Panc1 (cell line): ENCODE data around the gene NBEAL1. TPM values are rescaled to one million over a fixed set of nuclear protein-coding genes. Genes with fewer than 3 reads are reported as not detected.
"Not testable (repeated sequence)": the region's sequence is repeated elsewhere in the genome, so short reads cannot be mapped to it uniquely, and the experiment has no call there.

ENCODE experiments used
- ATAC-seq: fragments of 200-7000 bp; cut with Tn5 transposase; 2 replicates; pipeline ENCODE4 v1.9.1; 2020; ENCODE audit warnings: mild to moderate bottlenecking, moderate library complexity
- BruUV-seq: library from RNA; stranded (reverse); fragments of 400-500 nt; replicated peaks from 2 replicates; lab custom pipeline; 2021; lab: Mats Ljungman, UMichigan
- CTCF ChIA-PET: fragments of 300-600 bp; sonication (Branson Sonifier 250); formaldehyde crosslinking; loops from one replicate; lab custom pipeline; 2022; ENCODE audit warnings: antibody characterized with exemption; lab: Charles Lee
- POLR2A ChIA-PET: fragments of 300-600 bp; sonication (Branson Sonifier 250); formaldehyde crosslinking; loops from one replicate; lab custom pipeline; 2022; ENCODE audit warnings: antibody characterized with exemption; lab: Charles Lee
- DNase-seq: peaks from one replicate; pipeline ENCODE4 v3.0.0-alpha.2; 2010; ENCODE audit warnings: low read depth, low spot score
- H3K27ac ChIP-seq: 2 replicates; pipeline ENCODE4 v1.5.1; 2011; ENCODE audit warnings: mild to moderate bottlenecking, low read length, inconsistent platforms
- H3K27me3 ChIP-seq: fragments of 200-500 bp; sonication (Bioruptor generic); 2 replicates; pipeline ENCODE4 v1.6.0; 2014; ENCODE audit warnings: low read length, inconsistent platforms; ENCODE audit not compliant: control insufficient read depth, insufficient read depth
- H3K36me3 ChIP-seq: fragments of 200-500 bp; sonication (Bioruptor generic); 2 replicates; pipeline ENCODE4 v1.5.1; 2014; ENCODE audit warnings: inconsistent platforms, mild to moderate bottlenecking, low read length, moderate library complexity; ENCODE audit not compliant: control insufficient read depth, insufficient read depth
- H3K4me1 ChIP-seq: 2 replicates; pipeline ENCODE4 v1.5.1; 2011; ENCODE audit warnings: inconsistent platforms, mild to moderate bottlenecking, low read length, moderate library complexity; ENCODE audit not compliant: control insufficient read depth, insufficient read depth
- H3K4me3 ChIP-seq, 2 experiments: 2 replicates each; pipeline ENCODE4 v1.5.1; 2011 to 2012; ENCODE audit warnings: low read depth in 2 of 2, low read length in 2 of 2, mild to moderate bottlenecking in 2 of 2, inconsistent platforms in 1 of 2, moderate library complexity in 1 of 2
- H3K9me3 ChIP-seq: fragments of 200-500 bp; sonication (Bioruptor generic); 2 replicates; pipeline ENCODE4 v1.5.1; 2014; ENCODE audit warnings: low read depth, mild to moderate bottlenecking, inconsistent platforms, low read length, moderate library complexity; ENCODE audit not compliant: control insufficient read depth, insufficient read depth
- POLR2AphosphoS5 ChIP-seq: IDR thresholded peaks from 2 replicates; pipeline ENCODE4 v1.6.1; 2012; ENCODE audit warnings: mild to moderate bottlenecking, low read depth, low read length, moderate library complexity
- SIN3A ChIP-seq: IDR thresholded peaks from 2 replicates; pipeline ENCODE4 v1.6.1; 2012; ENCODE audit warnings: low read depth, mild to moderate bottlenecking, low read length, moderate library complexity, borderline replicate concordance; ENCODE audit not compliant: insufficient read depth
- TCF7L2 ChIP-seq: IDR thresholded peaks from 2 replicates; pipeline ENCODE4 v1.6.1; 2011; ENCODE audit warnings: mild to moderate bottlenecking, low read depth, low read length, inconsistent platforms
- in situ Hi-C: cut with HindIII; loops from 2 replicates; pipeline ENCODE4 v1.10.0; 2016; ENCODE audit warnings: low sequenced_read_pairs, low pct_unique_long_range_greater_than_20kb
- intact Hi-C: fragments of 100-400 bp; cut with micrococcal nuclease; formaldehyde crosslinking; loops from one replicate; pipeline ENCODE4 v1.10.0; 2022; ENCODE audit not compliant: unreplicated experiment
- total RNA-seq: library from RNA; stranded (reverse); gene quantifications from one replicate; pipeline ENCODE4 v1.2.1, GENCODE V29; 2021; ENCODE audit not compliant: unreplicated experiment
- TF ChIP-seq, protein P1 (sequence below), 2 experiments: IDR thresholded peaks; 2 replicates each; pipeline ENCODE4 v1.6.1; 2011 to 2012; ENCODE audit warnings: low read depth in 2 of 2, control low read depth in 1 of 2, low read length in 1 of 2, mild to moderate bottlenecking in 1 of 2, moderate library complexity in 1 of 2; ENCODE audit not compliant: insufficient read depth in 1 of 2
- TF ChIP-seq, protein P2 (sequence below): fragments of 450-650 bp; IDR thresholded peaks from 2 replicates; pipeline ENCODE4 v1.5.1; 2017; ENCODE audit warnings: mild to moderate bottlenecking

Gene NBEAL1
- total RNA-seq, 1 experiment from 2014 or later, result 26.1 TPM

DNA sequence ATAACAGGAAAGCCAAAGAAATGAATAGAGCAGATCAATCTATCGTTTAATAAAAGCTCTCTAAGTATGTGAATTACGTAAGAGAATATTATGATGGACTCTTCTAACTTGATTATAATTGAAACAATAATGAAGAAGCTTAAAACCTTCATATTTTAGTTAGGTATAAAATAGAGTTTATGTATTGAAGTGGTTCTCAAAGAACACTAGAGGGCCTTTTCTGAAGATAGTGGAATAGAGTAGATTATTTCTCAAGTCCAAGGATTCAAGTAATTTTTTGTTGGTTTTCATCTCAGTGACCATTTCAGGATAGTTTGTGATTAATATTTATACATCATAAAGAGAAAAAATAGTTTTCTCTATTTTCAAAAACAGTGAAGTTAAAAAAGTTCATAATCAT is 97.7 kb downstream of the NBEAL1 start:
- ChIA-PET CTCF (no interaction called here), POLR2A (no interaction called here)
- H3K4me1 ChIP-seq, result no peaks in the 10 kb centered on the region
- no peaks in the 10 kb centered on the region for H3K9me3 ChIP-seq
- DNase-seq, result no peak
- intact Hi-C loops, result no loop called here
- no peak overlapping the region for H3K4me3 ChIP-seq
- H3K27ac ChIP-seq, result no peak overlapping the region
- H3K36me3 ChIP-seq, result peaks cover 11% of the 10 kb centered on the region; the same call in 1 of the 2 replicates
- H3K27me3 ChIP-seq, result no peaks in the 10 kb centered on the region
- no peak for ATAC-seq
- in situ Hi-C loops, result no loop called here
- TF ChIP-seq, protein P1, sequence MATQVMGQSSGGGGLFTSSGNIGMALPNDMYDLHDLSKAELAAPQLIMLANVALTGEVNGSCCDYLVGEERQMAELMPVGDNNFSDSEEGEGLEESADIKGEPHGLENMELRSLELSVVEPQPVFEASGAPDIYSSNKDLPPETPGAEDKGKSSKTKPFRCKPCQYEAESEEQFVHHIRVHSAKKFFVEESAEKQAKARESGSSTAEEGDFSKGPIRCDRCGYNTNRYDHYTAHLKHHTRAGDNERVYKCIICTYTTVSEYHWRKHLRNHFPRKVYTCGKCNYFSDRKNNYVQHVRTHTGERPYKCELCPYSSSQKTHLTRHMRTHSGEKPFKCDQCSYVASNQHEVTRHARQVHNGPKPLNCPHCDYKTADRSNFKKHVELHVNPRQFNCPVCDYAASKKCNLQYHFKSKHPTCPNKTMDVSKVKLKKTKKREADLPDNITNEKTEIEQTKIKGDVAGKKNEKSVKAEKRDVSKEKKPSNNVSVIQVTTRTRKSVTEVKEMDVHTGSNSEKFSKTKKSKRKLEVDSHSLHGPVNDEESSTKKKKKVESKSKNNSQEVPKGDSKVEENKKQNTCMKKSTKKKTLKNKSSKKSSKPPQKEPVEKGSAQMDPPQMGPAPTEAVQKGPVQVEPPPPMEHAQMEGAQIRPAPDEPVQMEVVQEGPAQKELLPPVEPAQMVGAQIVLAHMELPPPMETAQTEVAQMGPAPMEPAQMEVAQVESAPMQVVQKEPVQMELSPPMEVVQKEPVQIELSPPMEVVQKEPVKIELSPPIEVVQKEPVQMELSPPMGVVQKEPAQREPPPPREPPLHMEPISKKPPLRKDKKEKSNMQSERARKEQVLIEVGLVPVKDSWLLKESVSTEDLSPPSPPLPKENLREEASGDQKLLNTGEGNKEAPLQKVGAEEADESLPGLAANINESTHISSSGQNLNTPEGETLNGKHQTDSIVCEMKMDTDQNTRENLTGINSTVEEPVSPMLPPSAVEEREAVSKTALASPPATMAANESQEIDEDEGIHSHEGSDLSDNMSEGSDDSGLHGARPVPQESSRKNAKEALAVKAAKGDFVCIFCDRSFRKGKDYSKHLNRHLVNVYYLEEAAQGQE (IDR thresholded peaks at IDR 0.05; ENCODE audit: insufficient read depth in 1 of 2, low read depth in 2 of 2, low read length in 1 of 2), result no peak
- TF ChIP-seq POLR2AphosphoS5 (no peak), SIN3A (no peak), TCF7L2 (no peak)
- TF ChIP-seq, protein P2, sequence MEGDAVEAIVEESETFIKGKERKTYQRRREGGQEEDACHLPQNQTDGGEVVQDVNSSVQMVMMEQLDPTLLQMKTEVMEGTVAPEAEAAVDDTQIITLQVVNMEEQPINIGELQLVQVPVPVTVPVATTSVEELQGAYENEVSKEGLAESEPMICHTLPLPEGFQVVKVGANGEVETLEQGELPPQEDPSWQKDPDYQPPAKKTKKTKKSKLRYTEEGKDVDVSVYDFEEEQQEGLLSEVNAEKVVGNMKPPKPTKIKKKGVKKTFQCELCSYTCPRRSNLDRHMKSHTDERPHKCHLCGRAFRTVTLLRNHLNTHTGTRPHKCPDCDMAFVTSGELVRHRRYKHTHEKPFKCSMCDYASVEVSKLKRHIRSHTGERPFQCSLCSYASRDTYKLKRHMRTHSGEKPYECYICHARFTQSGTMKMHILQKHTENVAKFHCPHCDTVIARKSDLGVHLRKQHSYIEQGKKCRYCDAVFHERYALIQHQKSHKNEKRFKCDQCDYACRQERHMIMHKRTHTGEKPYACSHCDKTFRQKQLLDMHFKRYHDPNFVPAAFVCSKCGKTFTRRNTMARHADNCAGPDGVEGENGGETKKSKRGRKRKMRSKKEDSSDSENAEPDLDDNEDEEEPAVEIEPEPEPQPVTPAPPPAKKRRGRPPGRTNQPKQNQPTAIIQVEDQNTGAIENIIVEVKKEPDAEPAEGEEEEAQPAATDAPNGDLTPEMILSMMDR, result no peak
- no TSS peak for BruUV-seq

- H3K27ac ChIP-seq, H3K27me3 ChIP-seq, H3K4me1 ChIP-seq, H3K36me3 ChIP-seq, in situ Hi-C loops, POLR2A ChIA-PET, intact Hi-C loops, CTCF ChIA-PET, ATAC-seq, DNase-seq, H3K9me3 ChIP-seq, BruUV-seq, H3K4me3 ChIP-seq: not testable (repeated sequence)
These were observed 100.6 kb downstream of the NBEAL1 start for GRCh38 chr2:203115201-203115700.

- in situ Hi-C loops, result no loop called here
- no peaks in the 10 kb centered on the region for H3K4me1 ChIP-seq
- H3K36me3 ChIP-seq, result peaks cover 2% of the 10 kb centered on the region; the same call in 1 of the 2 replicates
- intact Hi-C loops, result no loop called here
- BruUV-seq, result no TSS peak
- no peaks in the 10 kb centered on the region for H3K27me3 ChIP-seq
- ChIA-PET POLR2A (no interaction called here), CTCF (no interaction called here)
- TF ChIP-seq, protein P2, result no peak; the same call in 1 of the 2 replicates
- no peak for ATAC-seq
- H3K9me3 ChIP-seq, result no peaks in the 10 kb centered on the region
- H3K4me3 ChIP-seq, result no peak overlapping the region
- H3K27ac ChIP-seq, result no peak overlapping the region
- DNase-seq, result no peak
These were observed 107.8 kb downstream of the NBEAL1 start for GRCh38 chr2:203122317-203122986.
